Endodermal cell (in vitro differentiated cells): ENCODE data around the gene DOCK4. TPM values are rescaled to one million over a fixed set of nuclear protein-coding genes. Genes with fewer than 3 reads are reported as not detected.

Source experiments
- DNase-seq: peaks from one replicate; pipeline ENCODE4 v3.0.0-alpha.2; 2017
- H3K27ac ChIP-seq: 2 replicates; pipeline ENCODE4 v1.5.1; 2013; ENCODE audit warnings: mild to moderate bottlenecking, low read depth, low read length, moderate library complexity
- H3K27me3 ChIP-seq: 2 replicates; pipeline ENCODE4 v1.6.1; 2013; ENCODE audit warnings: mild to moderate bottlenecking, low read length, moderate library complexity; ENCODE audit not compliant: insufficient read depth, control insufficient read depth, poor library complexity, severe bottlenecking
- H3K36me3 ChIP-seq: 2 replicates; pipeline ENCODE4 v1.7.0; 2013; ENCODE audit warnings: mild to moderate bottlenecking, low read length, moderate library complexity; ENCODE audit not compliant: control insufficient read depth, insufficient read depth
- H3K4me1 ChIP-seq: one replicate; pipeline ENCODE4 v1.7.0; 2013; ENCODE audit warnings: low read length; ENCODE audit not compliant: control insufficient read depth, insufficient read depth
- H3K4me3 ChIP-seq: 2 replicates; pipeline ENCODE4 v1.5.1; 2013; ENCODE audit warnings: mild to moderate bottlenecking, low read length, moderate library complexity
- H3K9ac ChIP-seq: 2 replicates; pipeline ENCODE4 v1.6.1; 2013; ENCODE audit warnings: mild to moderate bottlenecking, low read length, moderate library complexity; ENCODE audit not compliant: poor library complexity, severe bottlenecking; ENCODE audit errors: extremely low read depth
- H3K9me3 ChIP-seq: 2 replicates; pipeline ENCODE4 v1.6.1; 2013; ENCODE audit warnings: mild to moderate bottlenecking, low read length, moderate library complexity; ENCODE audit not compliant: control insufficient read depth
- H3K27ac Mint-ChIP-seq: 2 replicates; pipeline ENCODE4 v1.8.0; 2020; ENCODE audit warnings: mixed read lengths
- H3K27me3 Mint-ChIP-seq: 2 replicates; pipeline ENCODE4 v1.8.0; 2021; ENCODE audit warnings: mild to moderate bottlenecking, mixed read lengths; ENCODE audit not compliant: insufficient read depth
- H3K36me3 Mint-ChIP-seq: 2 replicates; pipeline ENCODE4 v1.8.0; 2020; ENCODE audit warnings: low read depth, mixed read lengths
- H3K4me1 Mint-ChIP-seq: 2 replicates; pipeline ENCODE4 v1.8.0; 2020; ENCODE audit warnings: mixed read lengths
- H3K4me3 Mint-ChIP-seq: 2 replicates; pipeline ENCODE4 v1.8.0; 2020; ENCODE audit warnings: mild to moderate bottlenecking, moderate library complexity, mixed read lengths
- H3K9me3 Mint-ChIP-seq: 2 replicates; pipeline ENCODE4 v1.8.0; 2020; ENCODE audit warnings: mild to moderate bottlenecking, mixed read lengths
- CTCF ChIP-seq: fragments of 200-600 bp; sonication (generic); conservative IDR thresholded peaks from 2 replicates; pipeline ENCODE4 v1.5.0; 2021; ENCODE audit warnings: antibody characterized with exemption, mild to moderate bottlenecking
- WGBS, 2 experiments: methylation state at CpG; one replicate each; pipeline versions ENCODE4 v1.1.5 to v1.1.7; 2013; ENCODE audit warnings: missing lambda C conversion rate in 2 of 2, mixed read lengths in 1 of 2; ENCODE audit not compliant: insufficient coverage in 1 of 2, insufficient read length in 1 of 2; 5-methylcytosine and 5-hydroxymethylcytosine counted together
- total RNA-seq, 2 donors: library from RNA; stranded (reverse); fragmentation: NEBNext Ultra II Directional in 1 of 2; extraction: Animal tissue kit (Norgen Biotek cat#: 25700) in 1 of 2; gene quantifications; 2 replicates in 1 of 2; 3 replicates in 1 of 2; pipeline ENCODE4 v1.2.1, GENCODE V29; 2021

DOCK4 gene
- total RNA-seq, 2 donors from 2014 or later, result 11.2 to 15.3 TPM

- no peak overlapping the region for H3K4me3 ChIP-seq
- Mint-ChIP-seq H3K27ac (no peak overlapping the region), H3K4me3 (no peak overlapping the region), H3K9me3 (no peaks in the 10 kb centered on the region), H3K36me3 (no peaks in the 10 kb centered on the region), H3K4me1 (peaks cover 2% of the 10 kb centered on the region), H3K27me3 (no peaks in the 10 kb centered on the region)
- H3K4me1 ChIP-seq, result no peaks in the 10 kb centered on the region
- DNase-seq, result no peak
- no peak overlapping the region for H3K9ac ChIP-seq
- no peaks in the 10 kb centered on the region for H3K36me3 ChIP-seq
- TF ChIP-seq CTCF, result no peak
- 94% methylated on average over 2 to 7 of the region's 7 CpGs for WGBS, 2 experiments
- no peak overlapping the region for H3K27ac ChIP-seq
- H3K9me3 ChIP-seq, result no peaks in the 10 kb centered on the region
- H3K27me3 ChIP-seq, result no peaks in the 10 kb centered on the region
These were observed 95.5 kb downstream of the DOCK4 start for GRCh38 chr7:112110651-112111050.

- peaks cover 2% of the 10 kb centered on the region for H3K4me1 Mint-ChIP-seq
These were observed 96.0 kb downstream of the DOCK4 start for GRCh38 chr7:112110175-112110574.

GRCh38 chr7:112108981-112109380 is 97.2 kb downstream of the DOCK4 start:
- Mint-ChIP-seq H3K27me3 (no peaks in the 10 kb centered on the region), H3K9me3 (no peaks in the 10 kb centered on the region), H3K36me3 (no peaks in the 10 kb centered on the region), H3K4me1 (peaks cover 2% of the 10 kb centered on the region), H3K27ac (no peak overlapping the region), H3K4me3 (no peak overlapping the region)
- no peak for TF ChIP-seq CTCF
- no peak for DNase-seq
- WGBS, 2 experiments, result 90 to 91% methylated on average over 2 of the region's 2 CpGs
- no peaks in the 10 kb centered on the region for H3K9me3 ChIP-seq
- no peak overlapping the region for H3K4me3 ChIP-seq
- no peaks in the 10 kb centered on the region for H3K27me3 ChIP-seq
- no peaks in the 10 kb centered on the region for H3K4me1 ChIP-seq
- no peak overlapping the region for H3K27ac ChIP-seq
- H3K36me3 ChIP-seq, result no peaks in the 10 kb centered on the region
- H3K9ac ChIP-seq, result no peak overlapping the region

More at GRCh38 chr7:112110175-112110574, 96.0 kb downstream of the DOCK4 start:
- WGBS, 2 experiments, result 93 to 100% methylated on average over 2 of the region's 2 CpGs
- H3K9ac ChIP-seq, result no peak overlapping the region
- H3K9me3 Mint-ChIP-seq, result no peaks in the 10 kb centered on the region
- H3K4me3 Mint-ChIP-seq, result no peak overlapping the region
- TF ChIP-seq CTCF, result no peak
- H3K27ac Mint-ChIP-seq, result no peak overlapping the region
- no peak overlapping the region for H3K27ac ChIP-seq
- no peaks in the 10 kb centered on the region for H3K36me3 ChIP-seq
- H3K9me3 ChIP-seq, result no peaks in the 10 kb centered on the region
- no peaks in the 10 kb centered on the region for H3K36me3 Mint-ChIP-seq
- no peaks in the 10 kb centered on the region for H3K4me1 ChIP-seq
- H3K4me3 ChIP-seq, result no peak overlapping the region
- no peaks in the 10 kb centered on the region for H3K27me3 Mint-ChIP-seq
- no peak for DNase-seq
- no peaks in the 10 kb centered on the region for H3K27me3 ChIP-seq
